Measurements from ENCODE around the gene NR6A1.

The NR6A1 gene

GRCh38 chr9:124557895-124558294 lies 213.2 kb downstream of the NR6A1 start (continued):
- no peak for TF ChIP-seq ZFP30 (CRISPR knock-in tag; IDR thresholded peaks at IDR 0.05)

GRCh38 chr9:124555043-124555442 lies 216.1 kb downstream of the NR6A1 start:
- TF ChIP-seq POU6F1 (CRISPR knock-in tag; IDR thresholded peaks at IDR 0.05; ENCODE audit: borderline replicate concordance, low read depth) = no peak

GRCh38 chr9:124553738-124554137 lies 217.4 kb downstream of the NR6A1 start:
- ATAC-seq = peak; percentile 82

More at GRCh38 chr9:124555043-124555442, 216.1 kb downstream of the NR6A1 start:
- ATAC-seq = no peak

GRCh38 chr9:124552273-124552605 lies 218.9 kb downstream of the NR6A1 start:
- ATAC-seq = peak; percentile 35

More at GRCh38 chr9:124553738-124554137, 217.4 kb downstream of the NR6A1 start:
- TF ChIP-seq ZFP3 (CRISPR knock-in tag; IDR thresholded peaks at IDR 0.05) (0 out of 2 replicates have a peak, but pooled peaks have one; percentile 38), ZNF70 (CRISPR knock-in tag; IDR thresholded peaks at IDR 0.05) (no peak), ZNF8 (CRISPR knock-in tag; IDR thresholded peaks at IDR 0.05) (no peak), CREB5 (CRISPR knock-in tag; IDR thresholded peaks at IDR 0.05; ENCODE audit: low read depth) (no peak), ESRRG (CRISPR knock-in tag; IDR thresholded peaks at IDR 0.05) (no peak), TCF4 (CRISPR knock-in tag; IDR thresholded peaks at IDR 0.05; ENCODE audit: borderline replicate concordance) (no peak), ISL1 (CRISPR knock-in tag; IDR thresholded peaks at IDR 0.05) (0 out of 2 replicates have a peak, but pooled peaks have one; percentile 24), OSR1 (CRISPR knock-in tag; IDR thresholded peaks at IDR 0.05) (no peak), CSRNP3 (CRISPR knock-in tag; IDR thresholded peaks at IDR 0.05) (no peak), CSDC2 (CRISPR knock-in tag; IDR thresholded peaks at IDR 0.05) (no peak)

More at GRCh38 chr9:124552273-124552605, 218.9 kb downstream of the NR6A1 start:
- TF ChIP-seq GLIS3 (CRISPR knock-in tag; IDR thresholded peaks at IDR 0.05) (no peak), ZNF8 (CRISPR knock-in tag; IDR thresholded peaks at IDR 0.05) (no peak), ZFP30 (CRISPR knock-in tag; IDR thresholded peaks at IDR 0.05) (no peak), ZNF70 (CRISPR knock-in tag; IDR thresholded peaks at IDR 0.05) (no peak), ZFP3 (CRISPR knock-in tag; IDR thresholded peaks at IDR 0.05) (no peak), CSDC2 (CRISPR knock-in tag; IDR thresholded peaks at IDR 0.05) (no peak), ZNF565 (CRISPR knock-in tag; conservative IDR thresholded peaks at IDR 0.05; ENCODE audit: low read depth) (no peak), ISL1 (CRISPR knock-in tag; IDR thresholded peaks at IDR 0.05) (no peak), ESRRG (CRISPR knock-in tag; IDR thresholded peaks at IDR 0.05) (no peak), TOX (CRISPR knock-in tag; IDR thresholded peaks at IDR 0.05; ENCODE audit: borderline replicate concordance) (no peak), POU6F1 (CRISPR knock-in tag; IDR thresholded peaks at IDR 0.05; ENCODE audit: borderline replicate concordance, low read depth) (no peak), ARNTL (CRISPR knock-in tag; IDR thresholded peaks at IDR 0.05; ENCODE audit: borderline replicate concordance, low read depth) (no peak), CSRNP3 (CRISPR knock-in tag; IDR thresholded peaks at IDR 0.05) (no peak), SNAI2 (CRISPR knock-in tag; IDR thresholded peaks at IDR 0.05) (no peak), RARB (CRISPR knock-in tag; IDR thresholded peaks at IDR 0.05) (no peak), OSR1 (CRISPR knock-in tag; IDR thresholded peaks at IDR 0.05) (no peak), BACH2 (CRISPR knock-in tag; IDR thresholded peaks at IDR 0.05; ENCODE audit: borderline replicate concordance) (no peak), ZC3H10 (CRISPR knock-in tag; IDR thresholded peaks at IDR 0.05) (no peak), TCF4 (CRISPR knock-in tag; IDR thresholded peaks at IDR 0.05; ENCODE audit: borderline replicate concordance) (no peak)

Data from SK-N-SH treated with all-trans-retinoic acid at 6 μM for 48 hours (cell line).